K562 (cell line): ENCODE data around the gene KCNJ15. TPM values are rescaled to one million over a fixed set of nuclear protein-coding genes. Genes with fewer than 3 reads are reported as not detected.

Source experiments
- ATAC-seq: fragments of 200-7000 bp; cut with Tn5 transposase; 3 replicates; pipeline ENCODE4 v1.9.1; 2020; ENCODE audit warnings: moderate library complexity
- BruUV-seq: library from RNA; stranded (reverse); fragments of 400-500 nt; replicated peaks from 2 replicates; lab custom pipeline; 2021; lab: Mats Ljungman, UMichigan
- CTCF ChIA-PET: fragments of 300-600 bp; formaldehyde crosslinking; extraction: SDS; loops from one replicate; lab custom pipeline; 2021; ENCODE audit warnings: low intra/inter-chr PET ratio; lab: Yijun Ruan, JAX
- POLR2A ChIA-PET: fragments of 300-600, 350-650 bp; sonication (Branson Sonifier 250); formaldehyde crosslinking; extraction: SDS; loops from one replicate; lab custom pipeline; 2021; ENCODE audit warnings: antibody characterized with exemption, inconsistent platforms; lab: Yijun Ruan, JAX
- DNase-seq, 4 experiments: peaks; one replicate each; pipeline versions ENCODE4 v3.0.0 to v3.0.0-alpha.2; 2011 to 2018; ENCODE audit warnings: low spot score in 3 of 4, mixed read lengths in 3 of 4; ENCODE audit errors: extremely low read depth in 1 of 4
- FAIRE-seq: peaks from 2 replicates; lab custom pipeline; 2011; peaks lifted over from hg19 to GRCh38; lab: Jason Lieb, UNC
- H2AFZ ChIP-seq: 2 replicates; pipeline ENCODE4 v1.6.0; 2011; ENCODE audit warnings: low read depth, low read length, control low read depth, inconsistent platforms
- H3K27ac ChIP-seq: fragments of 200-600 bp; 3 replicates; pipeline ENCODE4 v1.8.0; 2011; ENCODE audit warnings: low read depth, mild to moderate bottlenecking, control low read depth, inconsistent platforms, low read length, moderate library complexity, mixed read lengths; ENCODE audit errors: extremely low read depth
- H3K27me3 ChIP-seq, 2 experiments: fragments of 300-600 bp in 1 of 2; 2 replicates in 1 of 2; 3 replicates in 1 of 2; pipeline versions ENCODE4 v1.6.0 to v1.8.0; 2011; ENCODE audit warnings: inconsistent platforms in 2 of 2, low read length in 2 of 2, mild to moderate bottlenecking in 1 of 2, mixed read lengths in 1 of 2, moderate library complexity in 1 of 2; ENCODE audit not compliant: control insufficient read depth in 2 of 2, insufficient read depth in 2 of 2
- H3K36me3 ChIP-seq: fragments of 300-600 bp; 3 replicates; pipeline ENCODE4 v1.8.0; 2011; ENCODE audit warnings: mild to moderate bottlenecking, low read length, inconsistent platforms; ENCODE audit not compliant: control insufficient read depth, insufficient read depth
- H3K4me1 ChIP-seq, 2 experiments: fragments of 200-600 bp in 1 of 2; replicated peaks in 1 of 2; 2 replicates in 1 of 2; 3 replicates in 1 of 2; pipeline versions ENCODE4 v1.5.1 to v1.8.0; 2011; ENCODE audit warnings: inconsistent platforms in 2 of 2, low read length in 2 of 2, mild to moderate bottlenecking in 1 of 2, mixed read lengths in 1 of 2, moderate library complexity in 1 of 2; ENCODE audit not compliant: control insufficient read depth in 2 of 2, insufficient read depth in 2 of 2
- H3K4me2 ChIP-seq: 2 replicates; pipeline ENCODE4 v1.6.1; 2011; ENCODE audit warnings: low read length, control low read depth, inconsistent platforms, mixed read lengths; ENCODE audit not compliant: insufficient read depth
- H3K4me3 ChIP-seq: fragments of 200-600 bp; sonication (generic), shearing (Covaris generic); 2 replicates; pipeline ENCODE4 v1.5.1; 2016; ENCODE audit warnings: control low read depth, inconsistent platforms
- H3K79me2 ChIP-seq: fragments of 200-600 bp; 3 replicates; pipeline ENCODE4 v1.8.0; 2011; ENCODE audit warnings: low read length, inconsistent platforms; ENCODE audit not compliant: control insufficient read depth, insufficient read depth
- H3K9ac ChIP-seq, 2 experiments: 2 replicates each; pipeline versions ENCODE4 v1.6.0 to v1.6.1; 2011; ENCODE audit warnings: low read depth in 2 of 2, low read length in 2 of 2, control low read depth in 1 of 2, inconsistent platforms in 1 of 2, mild to moderate bottlenecking in 1 of 2, mixed read lengths in 1 of 2; ENCODE audit not compliant: insufficient read depth in 1 of 2
- H3K9me1 ChIP-seq: one replicate; pipeline ENCODE4 v1.6.0; 2011; ENCODE audit warnings: inconsistent platforms, mild to moderate bottlenecking, low read length, moderate library complexity; ENCODE audit not compliant: control insufficient read depth, insufficient read depth
- H3K9me3 ChIP-seq: replicated peaks from 2 replicates; pipeline ENCODE4 v1.5.1; 2011; ENCODE audit warnings: low read depth, low read length, inconsistent platforms; ENCODE audit not compliant: control insufficient read depth, insufficient read depth
- H4K20me1 ChIP-seq: replicated peaks from 2 replicates; pipeline ENCODE4 v1.6.1; 2011; ENCODE audit warnings: low read length, inconsistent platforms, mixed read lengths; ENCODE audit not compliant: control insufficient read depth, insufficient read depth
- BCL6 ChIP-seq: fragments of 250-450 bp; sonication (Bioruptor Pico); IDR thresholded peaks from 2 replicates; pipeline ENCODE4 v1.4.0; 2020
- CAMTA2 ChIP-seq: fragments of 250-450 bp; sonication (Bioruptor Pico); conservative IDR thresholded peaks from 2 replicates; pipeline ENCODE4 v1.5.1; 2022
- EHMT2 ChIP-seq: fragments of 450-650 bp; IDR thresholded peaks from 2 replicates; pipeline ENCODE4 v1.6.1; 2018; ENCODE audit warnings: antibody characterized with exemption
- ELK1 ChIP-seq: sonication (generic); formaldehyde crosslinking; IDR thresholded peaks from 2 replicates; pipeline ENCODE4 v1.8.1; 2022; ENCODE audit warnings: missing genetic modification reagents
- KLF1 ChIP-seq: fragments of 450-650 bp; IDR thresholded peaks from 2 replicates; pipeline ENCODE4 v1.6.1; 2016; ENCODE audit warnings: missing genetic modification characterization, missing compliant biosample characterization
- MEF2A ChIP-seq: IDR thresholded peaks from 2 replicates; pipeline ENCODE4 v1.6.1; 2011; ENCODE audit warnings: low read depth, mild to moderate bottlenecking, low read length, moderate library complexity; ENCODE audit not compliant: control insufficient read depth
- MXI1 ChIP-seq: IDR thresholded peaks from 2 replicates; pipeline ENCODE4 v1.6.1; 2011; ENCODE audit warnings: low read depth, mild to moderate bottlenecking, improper control_type of control experiment, low read length
- POLR2H ChIP-seq: IDR thresholded peaks from 2 replicates; pipeline ENCODE4 v1.6.1; 2016; ENCODE audit warnings: missing genetic modification characterization, low read depth, mild to moderate bottlenecking, control low read depth, missing compliant biosample characterization, moderate library complexity
- TCF7L2 ChIP-seq: fragments of 150-350 bp; IDR thresholded peaks from 2 replicates; pipeline ENCODE4 v1.6.1; 2016; ENCODE audit warnings: low read depth, mild to moderate bottlenecking, low read length, moderate library complexity
- ZEB2 ChIP-seq: fragments of 450-650 bp; IDR thresholded peaks from 2 replicates; pipeline ENCODE4 v1.6.1; 2016
- WGBS: fragments of 100-300 bp; shearing (Covaris generic); methylation state at CpG from one replicate; pipeline ENCODE4 v1.1.6; 2016; ENCODE audit warnings: low coverage, mixed read lengths; ENCODE audit not compliant: insufficient coverage; ENCODE audit errors: missing lambda C conversion rate; 5-methylcytosine and 5-hydroxymethylcytosine counted together
- in situ Hi-C: fragments of 300-500 bp; cut with MboI; formaldehyde crosslinking; loops from 4 replicates; pipeline ENCODE4 v1.15.0; 2018; ENCODE audit warnings: inconsistent platforms, mixed read lengths
- intact Hi-C: fragments of 100-400 bp; cut with micrococcal nuclease; formaldehyde crosslinking; loops from 2 replicates; pipeline ENCODE4 v1.14.2; 2022
- polyA plus RNA-seq, 8 experiments: library from polyadenylated mRNA; depleted of rRNA in 4 of 8; stranded (reverse) in 5 of 8; unstranded in 3 of 8; fragments of >200 nt; fragmentation: Nextera tagmentation in 2 of 8; fragmentation: Illumina TruSeq in 1 of 8; extraction: Ambion mirVana in 2 of 8; extraction: Trizol in 1 of 8; gene quantifications; 2 replicates each; pipeline versions ENCODE4 v1.2.1 to v1.2.3, GENCODE V29; 2011 to 2014; ENCODE audit warnings: inconsistent platforms in 1 of 8, missing spikeins in 1 of 8
- total RNA-seq, 7 experiments: library from RNA; depleted of rRNA in 6 of 7; stranded (reverse); fragments of >200 nt in 6 of 7; fragmentation: Illumina TruSeq in 2 of 7; extraction: Trizol in 2 of 7; gene quantifications; 2 replicates each; pipeline versions ENCODE4 v1.2.1 to v1.2.3, GENCODE V29; 2011 to 2021; ENCODE audit warnings: low replicate concordance in 1 of 7
- TF ChIP-seq, protein P1 (sequence below): sonication (generic); formaldehyde crosslinking; IDR thresholded peaks from 2 replicates; pipeline ENCODE4 v1.8.0; 2023; ENCODE audit warnings: mild to moderate bottlenecking, missing genetic modification reagents

Gene KCNJ15
- total and polyA plus RNA-seq, 9 of the 15 experiments (the other 6 are each of a cell fraction or from before 2014, with no cell fraction given) = 0.20 to 3.0 (median 0.72) TPM; not detected in 1

GRCh38 chr21:38312822-38313221 lies 56.0 kb downstream of the KCNJ15 start (continued):
- TF ChIP-seq EHMT2 = no peak
- no peak for TF ChIP-seq ELK1 (CRISPR knock-in tag)
- no peak for TF ChIP-seq TCF7L2
- no peak for TF ChIP-seq BCL6
- TF ChIP-seq MEF2A = no peak

- Histone ChIP-seq H3K4me2 (no peak overlapping the region), H2AFZ (no peak overlapping the region), H3K9me1 (no peaks in the 10 kb centered on the region), H3K9ac (no peak overlapping the region), H3K4me1 (no peaks in the 10 kb centered on the region), H3K4me3 (no peak overlapping the region), H3K27ac (no peak overlapping the region), H3K79me2 (no peaks in the 10 kb centered on the region), H4K20me1 (no peaks in the 10 kb centered on the region), H3K27me3 (peaks cover under 1 to 15% of the 10 kb centered on the region in 2 experiments; a peak in 3 of 5 replicates), H3K9me3 (no peaks in the 10 kb centered on the region), H3K36me3 (no peaks in the 10 kb centered on the region)
- WGBS = 0% methylated on average over 3 of the region's 3 CpGs
- in situ Hi-C loops (no loop called here), intact Hi-C loops (no loop called here)
- ATAC-seq (no peak), DNase-seq (no peak), FAIRE-seq (no peak)
- no TSS peak for BruUV-seq
- CTCF ChIA-PET = no interaction called here
- POLR2A ChIA-PET = no interaction called here
- TF ChIP-seq MXI1 (no peak), CAMTA2 (CRISPR knock-in tag) (no peak), POLR2H (tag) (no peak), ZEB2 (no peak), KLF1 (tag) (no peak)
- TF ChIP-seq, protein P1, sequence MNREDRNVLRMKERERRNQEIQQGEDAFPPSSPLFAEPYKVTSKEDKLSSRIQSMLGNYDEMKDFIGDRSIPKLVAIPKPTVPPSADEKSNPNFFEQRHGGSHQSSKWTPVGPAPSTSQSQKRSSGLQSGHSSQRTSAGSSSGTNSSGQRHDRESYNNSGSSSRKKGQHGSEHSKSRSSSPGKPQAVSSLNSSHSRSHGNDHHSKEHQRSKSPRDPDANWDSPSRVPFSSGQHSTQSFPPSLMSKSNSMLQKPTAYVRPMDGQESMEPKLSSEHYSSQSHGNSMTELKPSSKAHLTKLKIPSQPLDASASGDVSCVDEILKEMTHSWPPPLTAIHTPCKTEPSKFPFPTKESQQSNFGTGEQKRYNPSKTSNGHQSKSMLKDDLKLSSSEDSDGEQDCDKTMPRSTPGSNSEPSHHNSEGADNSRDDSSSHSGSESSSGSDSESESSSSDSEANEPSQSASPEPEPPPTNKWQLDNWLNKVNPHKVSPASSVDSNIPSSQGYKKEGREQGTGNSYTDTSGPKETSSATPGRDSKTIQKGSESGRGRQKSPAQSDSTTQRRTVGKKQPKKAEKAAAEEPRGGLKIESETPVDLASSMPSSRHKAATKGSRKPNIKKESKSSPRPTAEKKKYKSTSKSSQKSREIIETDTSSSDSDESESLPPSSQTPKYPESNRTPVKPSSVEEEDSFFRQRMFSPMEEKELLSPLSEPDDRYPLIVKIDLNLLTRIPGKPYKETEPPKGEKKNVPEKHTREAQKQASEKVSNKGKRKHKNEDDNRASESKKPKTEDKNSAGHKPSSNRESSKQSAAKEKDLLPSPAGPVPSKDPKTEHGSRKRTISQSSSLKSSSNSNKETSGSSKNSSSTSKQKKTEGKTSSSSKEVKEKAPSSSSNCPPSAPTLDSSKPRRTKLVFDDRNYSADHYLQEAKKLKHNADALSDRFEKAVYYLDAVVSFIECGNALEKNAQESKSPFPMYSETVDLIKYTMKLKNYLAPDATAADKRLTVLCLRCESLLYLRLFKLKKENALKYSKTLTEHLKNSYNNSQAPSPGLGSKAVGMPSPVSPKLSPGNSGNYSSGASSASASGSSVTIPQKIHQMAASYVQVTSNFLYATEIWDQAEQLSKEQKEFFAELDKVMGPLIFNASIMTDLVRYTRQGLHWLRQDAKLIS (CRISPR knock-in tag) = no peak
Measured at GRCh38 chr21:38314558-38314957, 57.8 kb downstream of the KCNJ15 start.
